ENCODE results near the gene DTNBP1. TPM values are rescaled to one million over a fixed set of nuclear protein-coding genes. Genes with fewer than 3 reads are reported as not detected.

DTNBP1 gene
- total and polyA plus RNA-seq, 2 experiments from 2014 or later = 0.32 to 15.8 TPM

GRCh38 chr6:15557174-15557573 is 105.7 kb downstream of the DTNBP1 start:
- H3K4me3 ChIP-seq = no peak overlapping the region
- H3K27me3 ChIP-seq (replicated peaks; ENCODE audit: insufficient read depth) = no peaks in the 10 kb centered on the region
- no peak for DNase-seq
- no peaks in the 10 kb centered on the region for H3K36me3 ChIP-seq (ENCODE audit: low read depth)
- H4K20me1 ChIP-seq (ENCODE audit: insufficient read depth) = no peaks in the 10 kb centered on the region
- H3F3A ChIP-seq (ENCODE audit: insufficient read depth) = no peaks in the 10 kb centered on the region
- no peaks in the 10 kb centered on the region for H3K9me2 ChIP-seq (ENCODE audit: insufficient read depth)
- in situ Hi-C loops (cut with MboI) = no loop called here
- no peaks in the 10 kb centered on the region for H3K4me1 ChIP-seq (ENCODE audit: insufficient read depth)
- no peak overlapping the region for H3K27ac ChIP-seq
- no peak overlapping the region for H3K4me2 ChIP-seq (ENCODE audit: unreplicated experiment)
- no peak overlapping the region for H2AFZ ChIP-seq
- no peaks in the 10 kb centered on the region for H3K79me2 ChIP-seq (ENCODE audit: insufficient read depth)
- no peak overlapping the region for H3K9ac ChIP-seq
- no peak for TF ChIP-seq EZH2phosphoT487 (IDR thresholded peaks at IDR 0.05; ENCODE audit: insufficient read depth, low read depth)
- TF ChIP-seq EZH2 (IDR thresholded peaks at IDR 0.05; ENCODE audit: insufficient read depth, poor library complexity, severe bottlenecking) = no peak
- H3K9me3 ChIP-seq (ENCODE audit: low read depth) = no peaks in the 10 kb centered on the region

- no peak for DNase-seq
- no peak overlapping the region for H3K9ac ChIP-seq
- no peak overlapping the region for H3K27ac ChIP-seq
- no peak overlapping the region for H2AFZ ChIP-seq
- H3K79me2 ChIP-seq (ENCODE audit: insufficient read depth) = no peaks in the 10 kb centered on the region
- H3K9me3 ChIP-seq (ENCODE audit: low read depth) = no peaks in the 10 kb centered on the region
- H3K4me3 ChIP-seq = no peak overlapping the region
- no peak overlapping the region for H3K4me2 ChIP-seq (ENCODE audit: unreplicated experiment)
- H3K9me2 ChIP-seq (ENCODE audit: insufficient read depth) = no peaks in the 10 kb centered on the region
- 96 to 100% methylated on average over 1 of the region's 1 CpG for WGBS, 2 experiments (ENCODE audit: low coverage in 1 of 2, low lambda C conversion rate in 2 of 2, missing lambda C conversion rate in 2 of 2)
- no peaks in the 10 kb centered on the region for H4K20me1 ChIP-seq (ENCODE audit: insufficient read depth)
- no peaks in the 10 kb centered on the region for H3F3A ChIP-seq (ENCODE audit: insufficient read depth)
- in situ Hi-C loops (cut with MboI) = no loop called here
- no peaks in the 10 kb centered on the region for H3K36me3 ChIP-seq (ENCODE audit: low read depth)
- H3K27me3 ChIP-seq (replicated peaks; ENCODE audit: insufficient read depth) = no peaks in the 10 kb centered on the region
- TF ChIP-seq EZH2phosphoT487 (IDR thresholded peaks at IDR 0.05; ENCODE audit: insufficient read depth, low read depth) (no peak), EZH2 (IDR thresholded peaks at IDR 0.05; ENCODE audit: insufficient read depth, poor library complexity, severe bottlenecking) (no peak)
- H3K4me1 ChIP-seq (ENCODE audit: insufficient read depth) = no peaks in the 10 kb centered on the region
Measured at GRCh38 chr6:15556711-15557110, 106.1 kb downstream of the DTNBP1 start.

GRCh38 chr6:15555101-15556038 is 107.5 kb downstream of the DTNBP1 start:
- Histone ChIP-seq H3K9ac (no peak overlapping the region), H3K4me1 (ENCODE audit: insufficient read depth) (no peaks in the 10 kb centered on the region), H3K4me3 (no peak overlapping the region), H3K36me3 (ENCODE audit: low read depth) (no peaks in the 10 kb centered on the region), H3K27ac (no peak overlapping the region), H3K79me2 (ENCODE audit: insufficient read depth) (no peaks in the 10 kb centered on the region), H3K9me3 (ENCODE audit: low read depth) (no peaks in the 10 kb centered on the region), H3K27me3 (replicated peaks; ENCODE audit: insufficient read depth) (no peaks in the 10 kb centered on the region), H4K20me1 (ENCODE audit: insufficient read depth) (no peaks in the 10 kb centered on the region), H3K4me2 (ENCODE audit: unreplicated experiment) (no peak overlapping the region), H3F3A (ENCODE audit: insufficient read depth) (no peaks in the 10 kb centered on the region), H2AFZ (no peak overlapping the region), H3K9me2 (ENCODE audit: insufficient read depth) (no peaks in the 10 kb centered on the region)
- in situ Hi-C loops (cut with MboI) = no loop called here
- 98% methylated on average over 5 of the region's 5 CpGs for WGBS, 2 experiments (ENCODE audit: low coverage in 1 of 2, low lambda C conversion rate in 2 of 2, missing lambda C conversion rate in 2 of 2)
- TF ChIP-seq EZH2 (IDR thresholded peaks at IDR 0.05; ENCODE audit: insufficient read depth, poor library complexity, severe bottlenecking) (no peak), EZH2phosphoT487 (IDR thresholded peaks at IDR 0.05; ENCODE audit: insufficient read depth, low read depth) (no peak)
- DNase-seq = no peak

- in situ Hi-C loops (cut with MboI) = no loop called here
- DNase-seq = no peak
- Histone ChIP-seq H3K36me3 (ENCODE audit: low read depth) (no peaks in the 10 kb centered on the region), H3K4me2 (ENCODE audit: unreplicated experiment) (no peak overlapping the region), H3K4me3 (no peak overlapping the region), H3K79me2 (ENCODE audit: insufficient read depth) (no peaks in the 10 kb centered on the region), H2AFZ (no peak overlapping the region), H3K9me3 (ENCODE audit: low read depth) (no peaks in the 10 kb centered on the region), H4K20me1 (ENCODE audit: insufficient read depth) (no peaks in the 10 kb centered on the region), H3K4me1 (ENCODE audit: insufficient read depth) (no peaks in the 10 kb centered on the region), H3F3A (ENCODE audit: insufficient read depth) (no peaks in the 10 kb centered on the region), H3K27ac (no peak overlapping the region), H3K27me3 (replicated peaks; ENCODE audit: insufficient read depth) (no peaks in the 10 kb centered on the region), H3K9me2 (ENCODE audit: insufficient read depth) (no peaks in the 10 kb centered on the region), H3K9ac (no peak overlapping the region)
- WGBS, 2 experiments (ENCODE audit: low coverage in 1 of 2, low lambda C conversion rate in 2 of 2, missing lambda C conversion rate in 2 of 2) = 96 to 97% methylated on average over 6 of the region's 6 CpGs
- TF ChIP-seq EZH2 (IDR thresholded peaks at IDR 0.05; ENCODE audit: insufficient read depth, poor library complexity, severe bottlenecking) (no peak), EZH2phosphoT487 (IDR thresholded peaks at IDR 0.05; ENCODE audit: insufficient read depth, low read depth) (no peak)
Measured at GRCh38 chr6:15554728-15555100, 108.1 kb downstream of the DTNBP1 start.

Data from GM23248 (cell line).